GM12878 (cell line): Measurements from ENCODE around the gene MTRFR. TPM values are rescaled to one million over a fixed set of nuclear protein-coding genes. Genes with fewer than 3 reads are reported as not detected.
A peak's percentile ranks its signal among the peaks of the same experiment; 100 is the strongest.

Experiments used
- CBFB ChIP-seq: IDR thresholded peaks from 2 replicates; pipeline ENCODE4 v1.6.1; 2016; ENCODE audit warnings: antibody characterized with exemption, low read depth
- CBX5 ChIP-seq: sonication (generic); IDR thresholded peaks from 2 replicates; pipeline ENCODE4 v1.6.1; 2016; ENCODE audit warnings: low read depth, moderate library complexity, mild to moderate bottlenecking, inconsistent platforms
- IKZF1 ChIP-seq: fragments of 450-650 bp; conservative IDR thresholded peaks from 2 replicates; pipeline ENCODE4 v1.6.1; 2017; ENCODE audit warnings: antibody characterized with exemption, mild to moderate bottlenecking
- NFIC ChIP-seq: IDR thresholded peaks from 2 replicates; pipeline ENCODE4 v1.6.1; 2012; ENCODE audit warnings: low read depth, mild to moderate bottlenecking, inconsistent platforms, low read length, moderate library complexity
- NFXL1 ChIP-seq: fragments of 450-650 bp; IDR thresholded peaks from 2 replicates; pipeline ENCODE4 v1.6.1; 2017; ENCODE audit warnings: antibody characterized with exemption, mild to moderate bottlenecking, borderline replicate concordance
- POLR2AphosphoS5 ChIP-seq: IDR thresholded peaks from 2 replicates; pipeline ENCODE4 v1.6.1; 2011; ENCODE audit warnings: mild to moderate bottlenecking, low read length, inconsistent platforms
- RAD21 ChIP-seq: IDR thresholded peaks from 2 replicates; pipeline ENCODE4 v1.6.1; 2011; ENCODE audit warnings: mild to moderate bottlenecking, low read depth, low read length, moderate library complexity; ENCODE audit not compliant: insufficient read depth
- RELA ChIP-seq: fragments of 450-650 bp; IDR thresholded peaks from 2 replicates; pipeline ENCODE4 v1.8.0; 2014; ENCODE audit warnings: borderline replicate concordance; ENCODE audit not compliant: partially characterized antibody
- SMARCA5 ChIP-seq: fragments of 450-650 bp; IDR thresholded peaks from 2 replicates; pipeline ENCODE4 v1.6.1; 2017; ENCODE audit warnings: mild to moderate bottlenecking
- SMC3 ChIP-seq: IDR thresholded peaks from 2 replicates; pipeline ENCODE4 v1.6.1; 2011; ENCODE audit warnings: low read length, improper control_type of control experiment, borderline replicate concordance
- ZBED1 ChIP-seq: IDR thresholded peaks from 2 replicates; pipeline ENCODE4 v1.6.1; 2016; ENCODE audit warnings: borderline replicate concordance
- ZNF24 ChIP-seq: fragments of 450-650 bp; IDR thresholded peaks from 2 replicates; pipeline ENCODE4 v1.6.1; 2017; ENCODE audit warnings: antibody characterized with exemption, mild to moderate bottlenecking
- ZNF274 ChIP-seq: IDR thresholded peaks from one replicate; pipeline ENCODE4 v1.8.0; 2011; ENCODE audit not compliant: insufficient read length, insufficient read depth
- polyA plus RNA-seq, 11 experiments: library from polyadenylated mRNA; depleted of rRNA in 4 of 11; unstranded in 6 of 11; stranded (reverse) in 5 of 11; fragments of >200 nt; fragmentation: Nextera tagmentation in 4 of 11; fragmentation: Illumina TruSeq in 1 of 11; extraction: Ambion mirVana in 4 of 11; extraction: Trizol in 1 of 11; gene quantifications; 1 replicate in 1 of 11; 2 replicates in 10 of 11; pipeline versions ENCODE4 v1.2.1 to v1.2.3, GENCODE V29; 2011 to 2016; ENCODE audit warnings: inconsistent platforms in 2 of 11, missing spikeins in 2 of 11, low read depth in 1 of 11
- total RNA-seq, 4 experiments: library from RNA; depleted of rRNA in 3 of 4; stranded (reverse); fragments of >200 nt in 3 of 4; fragmentation: Illumina TruSeq in 1 of 4; extraction: Trizol in 1 of 4; gene quantifications; 2 replicates each; pipeline versions ENCODE4 v1.2.1 to v1.2.3, GENCODE V29; 2013 to 2021
- TF ChIP-seq, protein P1 (sequence below): IDR thresholded peaks from 2 replicates; pipeline ENCODE4 v1.6.1; 2012; ENCODE audit warnings: mild to moderate bottlenecking, low read depth, low read length
- TF ChIP-seq, protein P2 (sequence below): IDR thresholded peaks from 2 replicates; pipeline ENCODE4 v1.6.1; 2012; ENCODE audit warnings: low read length, inconsistent platforms
- TF ChIP-seq, protein P3 (sequence below): fragments of 450-650 bp; formaldehyde crosslinking; IDR thresholded peaks from 2 replicates; pipeline ENCODE4 v1.4.0; 2022; ENCODE audit warnings: mild to moderate bottlenecking, moderate library complexity
- TF ChIP-seq, protein P4 (sequence below): fragments of 450-650 bp; IDR thresholded peaks from 2 replicates; pipeline ENCODE4 v1.6.1; 2016; ENCODE audit warnings: mild to moderate bottlenecking, moderate library complexity, borderline replicate concordance

Gene MTRFR
- total and polyA plus RNA-seq, 10 of the 15 experiments (the other 5 are each of a cell fraction or from before 2014, with no cell fraction given): 12.2 to 33.4 (median 24.8) TPM

DNA sequence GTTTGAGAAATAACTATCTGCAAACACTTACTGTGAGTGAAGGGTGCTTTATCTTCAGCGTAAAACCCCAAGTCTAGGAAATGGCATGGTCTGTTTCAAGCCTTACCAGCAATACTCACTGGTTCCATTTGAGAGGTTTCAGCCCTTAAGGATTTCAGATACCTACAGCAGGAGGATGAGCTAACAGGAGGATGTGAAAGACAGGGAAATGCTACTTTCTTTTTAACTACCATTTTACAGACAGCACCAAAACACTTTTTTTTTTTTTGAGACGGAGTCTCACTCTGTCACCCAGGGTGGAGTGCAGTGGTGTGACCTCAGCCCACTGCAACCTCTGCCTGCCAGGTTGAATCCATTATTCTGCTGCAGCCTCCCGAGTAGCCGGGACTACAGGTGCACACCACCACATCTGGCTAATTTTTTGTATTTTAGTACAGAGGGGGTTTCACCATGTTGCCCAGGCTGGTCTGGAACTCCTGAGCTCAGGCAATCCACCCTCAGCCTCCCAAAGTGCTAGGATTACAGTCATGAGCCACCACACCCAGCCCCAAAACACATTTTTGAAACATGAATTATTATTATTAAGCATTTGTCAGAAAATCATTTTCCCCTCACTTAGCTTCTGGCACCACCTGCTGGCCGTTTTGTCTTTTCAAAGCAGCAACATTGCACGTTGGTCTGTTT is 4.6 kb downstream of the MTRFR start (continued):
- TF ChIP-seq RELA (no peak), IKZF1 (0 out of 2 replicates have a peak, but pooled peaks have one; percentile 23), CBFB (no peak), NFXL1 (no peak), NFIC (peak; percentile 11), CBX5 (no peak; the same call in 1 of the 2 replicates), ZBED1 (no peak), SMARCA5 (0 out of 2 replicates have a peak, but pooled peaks have one; percentile 53), SMC3 (peak; percentile 31; the same call in 1 of the 2 replicates), POLR2AphosphoS5 (no peak), ZNF24 (no peak), ZNF274 (no peak), RAD21 (peak; percentile 83)
- TF ChIP-seq, protein P1, sequence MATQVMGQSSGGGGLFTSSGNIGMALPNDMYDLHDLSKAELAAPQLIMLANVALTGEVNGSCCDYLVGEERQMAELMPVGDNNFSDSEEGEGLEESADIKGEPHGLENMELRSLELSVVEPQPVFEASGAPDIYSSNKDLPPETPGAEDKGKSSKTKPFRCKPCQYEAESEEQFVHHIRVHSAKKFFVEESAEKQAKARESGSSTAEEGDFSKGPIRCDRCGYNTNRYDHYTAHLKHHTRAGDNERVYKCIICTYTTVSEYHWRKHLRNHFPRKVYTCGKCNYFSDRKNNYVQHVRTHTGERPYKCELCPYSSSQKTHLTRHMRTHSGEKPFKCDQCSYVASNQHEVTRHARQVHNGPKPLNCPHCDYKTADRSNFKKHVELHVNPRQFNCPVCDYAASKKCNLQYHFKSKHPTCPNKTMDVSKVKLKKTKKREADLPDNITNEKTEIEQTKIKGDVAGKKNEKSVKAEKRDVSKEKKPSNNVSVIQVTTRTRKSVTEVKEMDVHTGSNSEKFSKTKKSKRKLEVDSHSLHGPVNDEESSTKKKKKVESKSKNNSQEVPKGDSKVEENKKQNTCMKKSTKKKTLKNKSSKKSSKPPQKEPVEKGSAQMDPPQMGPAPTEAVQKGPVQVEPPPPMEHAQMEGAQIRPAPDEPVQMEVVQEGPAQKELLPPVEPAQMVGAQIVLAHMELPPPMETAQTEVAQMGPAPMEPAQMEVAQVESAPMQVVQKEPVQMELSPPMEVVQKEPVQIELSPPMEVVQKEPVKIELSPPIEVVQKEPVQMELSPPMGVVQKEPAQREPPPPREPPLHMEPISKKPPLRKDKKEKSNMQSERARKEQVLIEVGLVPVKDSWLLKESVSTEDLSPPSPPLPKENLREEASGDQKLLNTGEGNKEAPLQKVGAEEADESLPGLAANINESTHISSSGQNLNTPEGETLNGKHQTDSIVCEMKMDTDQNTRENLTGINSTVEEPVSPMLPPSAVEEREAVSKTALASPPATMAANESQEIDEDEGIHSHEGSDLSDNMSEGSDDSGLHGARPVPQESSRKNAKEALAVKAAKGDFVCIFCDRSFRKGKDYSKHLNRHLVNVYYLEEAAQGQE: no peak
- TF ChIP-seq, protein P2, sequence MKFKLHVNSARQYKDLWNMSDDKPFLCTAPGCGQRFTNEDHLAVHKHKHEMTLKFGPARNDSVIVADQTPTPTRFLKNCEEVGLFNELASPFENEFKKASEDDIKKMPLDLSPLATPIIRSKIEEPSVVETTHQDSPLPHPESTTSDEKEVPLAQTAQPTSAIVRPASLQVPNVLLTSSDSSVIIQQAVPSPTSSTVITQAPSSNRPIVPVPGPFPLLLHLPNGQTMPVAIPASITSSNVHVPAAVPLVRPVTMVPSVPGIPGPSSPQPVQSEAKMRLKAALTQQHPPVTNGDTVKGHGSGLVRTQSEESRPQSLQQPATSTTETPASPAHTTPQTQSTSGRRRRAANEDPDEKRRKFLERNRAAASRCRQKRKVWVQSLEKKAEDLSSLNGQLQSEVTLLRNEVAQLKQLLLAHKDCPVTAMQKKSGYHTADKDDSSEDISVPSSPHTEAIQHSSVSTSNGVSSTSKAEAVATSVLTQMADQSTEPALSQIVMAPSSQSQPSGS: 0 out of 2 replicates have a peak, but pooled peaks have one; percentile 34
- TF ChIP-seq, protein P3, sequence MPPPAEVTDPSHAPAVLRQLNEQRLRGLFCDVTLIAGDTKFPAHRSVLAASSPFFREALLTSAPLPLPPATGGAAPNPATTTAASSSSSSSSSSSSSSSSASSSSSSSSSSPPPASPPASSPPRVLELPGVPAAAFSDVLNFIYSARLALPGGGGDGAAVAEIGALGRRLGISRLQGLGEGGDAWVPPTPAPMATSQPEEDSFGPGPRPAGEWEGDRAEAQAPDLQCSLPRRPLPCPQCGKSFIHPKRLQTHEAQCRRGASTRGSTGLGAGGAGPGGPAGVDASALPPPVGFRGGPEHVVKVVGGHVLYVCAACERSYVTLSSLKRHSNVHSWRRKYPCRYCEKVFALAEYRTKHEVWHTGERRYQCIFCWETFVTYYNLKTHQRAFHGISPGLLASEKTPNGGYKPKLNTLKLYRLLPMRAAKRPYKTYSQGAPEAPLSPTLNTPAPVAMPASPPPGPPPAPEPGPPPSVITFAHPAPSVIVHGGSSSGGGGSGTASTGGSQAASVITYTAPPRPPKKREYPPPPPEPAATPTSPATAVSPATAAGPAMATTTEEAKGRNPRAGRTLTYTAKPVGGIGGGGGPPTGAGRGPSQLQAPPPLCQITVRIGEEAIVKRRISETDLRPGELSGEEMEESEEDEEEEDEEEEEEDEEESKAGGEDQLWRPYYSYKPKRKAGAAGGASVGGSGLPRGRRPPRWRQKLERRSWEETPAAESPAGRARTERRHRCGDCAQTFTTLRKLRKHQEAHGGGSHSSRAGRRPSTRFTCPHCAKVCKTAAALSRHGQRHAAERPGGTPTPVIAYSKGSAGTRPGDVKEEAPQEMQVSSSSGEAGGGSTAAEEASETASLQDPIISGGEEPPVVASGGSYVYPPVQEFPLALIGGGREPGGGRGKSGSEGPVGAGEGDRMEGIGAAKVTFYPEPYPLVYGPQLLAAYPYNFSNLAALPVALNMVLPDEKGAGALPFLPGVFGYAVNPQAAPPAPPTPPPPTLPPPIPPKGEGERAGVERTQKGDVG (CRISPR knock-in tag): no peak
- TF ChIP-seq, protein P4, sequence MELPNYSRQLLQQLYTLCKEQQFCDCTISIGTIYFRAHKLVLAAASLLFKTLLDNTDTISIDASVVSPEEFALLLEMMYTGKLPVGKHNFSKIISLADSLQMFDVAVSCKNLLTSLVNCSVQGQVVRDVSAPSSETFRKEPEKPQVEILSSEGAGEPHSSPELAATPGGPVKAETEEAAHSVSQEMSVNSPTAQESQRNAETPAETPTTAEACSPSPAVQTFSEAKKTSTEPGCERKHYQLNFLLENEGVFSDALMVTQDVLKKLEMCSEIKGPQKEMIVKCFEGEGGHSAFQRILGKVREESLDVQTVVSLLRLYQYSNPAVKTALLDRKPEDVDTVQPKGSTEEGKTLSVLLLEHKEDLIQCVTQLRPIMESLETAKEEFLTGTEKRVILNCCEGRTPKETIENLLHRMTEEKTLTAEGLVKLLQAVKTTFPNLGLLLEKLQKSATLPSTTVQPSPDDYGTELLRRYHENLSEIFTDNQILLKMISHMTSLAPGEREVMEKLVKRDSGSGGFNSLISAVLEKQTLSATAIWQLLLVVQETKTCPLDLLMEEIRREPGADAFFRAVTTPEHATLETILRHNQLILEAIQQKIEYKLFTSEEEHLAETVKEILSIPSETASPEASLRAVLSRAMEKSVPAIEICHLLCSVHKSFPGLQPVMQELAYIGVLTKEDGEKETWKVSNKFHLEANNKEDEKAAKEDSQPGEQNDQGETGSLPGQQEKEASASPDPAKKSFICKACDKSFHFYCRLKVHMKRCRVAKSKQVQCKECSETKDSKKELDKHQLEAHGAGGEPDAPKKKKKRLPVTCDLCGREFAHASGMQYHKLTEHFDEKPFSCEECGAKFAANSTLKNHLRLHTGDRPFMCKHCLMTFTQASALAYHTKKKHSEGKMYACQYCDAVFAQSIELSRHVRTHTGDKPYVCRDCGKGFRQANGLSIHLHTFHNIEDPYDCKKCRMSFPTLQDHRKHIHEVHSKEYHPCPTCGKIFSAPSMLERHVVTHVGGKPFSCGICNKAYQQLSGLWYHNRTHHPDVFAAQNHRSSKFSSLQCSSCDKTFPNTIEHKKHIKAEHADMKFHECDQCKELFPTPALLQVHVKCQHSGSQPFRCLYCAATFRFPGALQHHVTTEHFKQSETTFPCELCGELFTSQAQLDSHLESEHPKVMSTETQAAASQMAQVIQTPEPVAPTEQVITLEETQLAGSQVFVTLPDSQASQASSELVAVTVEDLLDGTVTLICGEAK: no peak
